LNCaP clone FGC (cell line): ENCODE results near the gene ESR2.

Source experiments
- DNase-seq: peaks from one replicate; pipeline ENCODE4 v3.0.0-alpha.2; 2011; ENCODE audit warnings: low read depth
- H3K4me3 ChIP-seq: 2 replicates; pipeline ENCODE4 v1.5.1; 2011; ENCODE audit warnings: mild to moderate bottlenecking, low read depth, low read length, control low read depth
- CTCF ChIP-seq: IDR thresholded peaks from 2 replicates; pipeline ENCODE4 v1.5.1; 2012; ENCODE audit warnings: mild to moderate bottlenecking; ENCODE audit not compliant: control insufficient read depth, insufficient read depth; ENCODE audit errors: extremely low read depth

Gene ESR2

DNA sequence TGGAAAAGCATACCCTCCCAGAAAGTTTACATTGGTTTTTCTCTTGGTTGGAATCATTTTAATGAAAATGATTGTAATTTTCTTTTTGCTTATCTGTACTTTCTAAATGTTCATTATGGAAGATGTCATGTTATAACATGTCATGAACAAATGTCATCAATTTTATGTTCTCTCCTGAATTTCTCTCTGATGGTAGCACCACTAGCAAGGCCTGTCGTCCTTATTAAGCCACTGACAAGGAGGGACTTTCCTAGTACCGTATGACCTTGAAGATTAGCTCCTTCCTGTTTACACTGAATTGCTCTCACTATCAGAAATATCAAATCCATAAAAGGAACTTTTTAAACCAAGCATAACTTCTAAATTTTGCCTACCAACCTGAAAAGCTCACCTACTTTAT lies 99.0 kb downstream of the ESR2 start:
- TF ChIP-seq CTCF, result no peak
- DNase-seq, result no peak

GRCh38 chr14:64194404-64194803 lies 99.8 kb downstream of the ESR2 start:
- TF ChIP-seq CTCF, result no peak
- no peak for DNase-seq
- no peak overlapping the region for H3K4me3 ChIP-seq

More for the DNA sequence above, 99.0 kb downstream of the ESR2 start:
- H3K4me3 ChIP-seq, result no peak overlapping the region

GRCh38 chr14:64193821-64194220 lies 100.3 kb downstream of the ESR2 start:
- TF ChIP-seq CTCF, result no peak
- no peak overlapping the region for H3K4me3 ChIP-seq
- DNase-seq, result peak; percentile 23

DNA sequence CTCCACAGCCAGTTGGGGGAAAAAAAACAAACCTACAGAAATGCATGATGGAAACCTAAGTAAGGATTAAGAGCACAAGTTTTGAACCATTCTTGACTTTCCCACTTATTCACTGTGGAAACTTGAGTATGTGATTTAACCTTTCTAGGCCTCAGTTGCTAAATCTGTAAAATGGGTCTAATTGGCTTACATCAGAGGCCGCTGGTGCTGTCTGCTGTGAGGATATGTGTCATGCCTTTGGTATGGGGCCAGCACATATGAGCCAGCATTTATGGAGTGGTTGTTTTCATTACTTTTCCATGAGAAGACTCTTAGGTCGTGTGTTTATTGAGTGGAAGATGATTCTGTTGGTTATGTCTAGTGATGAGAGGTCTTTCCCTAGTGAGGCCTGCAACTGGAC lies 102.4 kb downstream of the ESR2 start:
- no peak for TF ChIP-seq CTCF
- no peak for DNase-seq
- no peak overlapping the region for H3K4me3 ChIP-seq

DNA sequence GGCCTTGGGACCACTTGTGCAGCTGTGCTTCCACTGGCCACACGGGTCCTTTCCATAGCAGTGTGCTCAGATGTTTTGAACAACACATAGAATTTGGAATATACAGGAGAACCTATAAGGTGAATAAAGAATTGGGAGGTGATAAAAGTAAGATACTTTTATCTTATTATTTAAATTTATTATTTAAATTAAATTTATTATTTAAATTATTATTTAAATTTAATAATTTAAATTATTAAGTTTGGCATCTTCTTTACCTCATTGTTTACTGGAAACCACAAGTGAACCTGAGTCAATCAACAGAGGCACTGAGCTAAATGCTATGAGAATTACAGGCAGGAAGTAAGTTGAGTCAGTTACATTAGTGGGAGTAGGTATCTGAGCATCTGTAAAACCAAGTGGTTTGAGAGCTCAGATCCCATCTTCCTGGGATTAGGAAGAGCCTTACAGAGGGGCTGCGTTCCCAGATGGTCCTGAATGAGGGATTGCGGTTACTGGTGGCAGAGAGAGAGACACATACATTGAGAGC lies 103.1 kb downstream of the ESR2 start:
- no peak overlapping the region for H3K4me3 ChIP-seq
- no peak for TF ChIP-seq CTCF
- DNase-seq, result no peak

DNA sequence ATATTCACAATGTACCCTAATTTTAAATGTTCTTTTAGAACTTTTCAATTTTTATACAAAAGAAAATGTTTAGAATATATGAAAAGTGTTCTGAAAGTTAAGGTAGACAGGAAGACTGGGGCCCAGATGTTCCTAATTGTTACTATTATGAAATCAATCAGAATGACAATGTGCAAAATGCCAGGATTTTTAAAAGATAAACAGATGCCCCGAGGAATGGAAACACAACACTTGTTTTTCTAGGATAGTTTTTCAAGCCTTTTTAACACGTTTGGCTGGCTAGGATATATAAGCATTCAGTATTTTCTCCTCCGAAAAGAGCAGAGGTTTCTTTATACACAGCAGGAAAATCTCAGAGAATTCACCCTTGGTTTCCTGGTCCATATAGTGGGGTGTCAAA lies 106.8 kb downstream of the ESR2 start:
- H3K4me3 ChIP-seq, result no peak overlapping the region
- no peak for DNase-seq
- TF ChIP-seq CTCF, result no peak
